ENCODE data around the gene MCM8. TPM values are rescaled to one million over a fixed set of nuclear protein-coding genes. Genes with fewer than 3 reads are reported as not detected.

Gene MCM8
- polyA plus RNA-seq, 1 donor (not counting 4 experiments of a cell fraction or from before 2014, with no cell fraction given), result 7.0 TPM

DNA sequence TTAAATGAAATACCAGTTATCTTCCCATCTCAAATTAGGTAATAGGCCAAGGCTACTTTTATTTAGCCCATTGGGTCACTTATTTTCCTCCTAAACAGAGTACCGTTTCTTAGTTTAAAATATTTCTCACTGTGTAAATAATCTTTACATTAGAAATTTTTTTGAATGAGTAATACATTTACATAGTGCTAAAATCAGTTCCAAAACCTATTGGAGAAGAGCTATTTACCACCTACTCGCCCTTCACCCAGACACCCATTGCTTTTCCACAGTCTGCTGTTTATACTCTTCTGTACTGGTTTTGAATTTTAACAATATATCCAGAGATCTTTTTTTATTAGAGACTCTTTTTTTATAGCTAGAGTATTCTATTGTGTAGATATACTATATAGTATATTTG lies 36.9 kb downstream of the MCM8 start:
- Histone ChIP-seq H3K9me3 (ENCODE audit: control insufficient read depth, low read depth, low read length) (no peaks in the 10 kb centered on the region), H3K4me1 (ENCODE audit: control insufficient read depth, extremely low read depth, insufficient read depth, low read length) (no peaks in the 10 kb centered on the region), H3K9me1 (ENCODE audit: control insufficient read depth, extremely low read depth, insufficient read depth, low read length) (no peaks in the 10 kb centered on the region), H3K9ac (ENCODE audit: control insufficient read depth, extremely low read depth, insufficient read depth, low read length) (no peak overlapping the region), H3K4me3 (ENCODE audit: control insufficient read depth in 2 of 3, extremely low read depth in 1 of 3, insufficient read depth in 2 of 3, low read depth in 1 of 3, low read length in 3 of 3) (no peak overlapping the region), H4K20me1 (ENCODE audit: control insufficient read depth, extremely low read depth, insufficient read depth, low read length) (no peaks in the 10 kb centered on the region), H3K36me3 (ENCODE audit: control insufficient read depth in 2 of 2, extremely low read depth in 1 of 2, insufficient read depth in 2 of 2, low read length in 2 of 2) (peaks cover 0 to 4% of the 10 kb centered on the region in 2 experiments), H3K27me3 (ENCODE audit: control insufficient read depth, extremely low read depth, insufficient read depth, low read length) (no peaks in the 10 kb centered on the region), H3K27ac (ENCODE audit: control insufficient read depth, insufficient read depth, low read length) (no peak overlapping the region), H2AFZ (ENCODE audit: control insufficient read depth, low read length) (no peak overlapping the region), H3K4me2 (ENCODE audit: control insufficient read depth, extremely low read depth, insufficient read depth, low read depth, low read length) (no peak overlapping the region), H3K79me2 (ENCODE audit: control insufficient read depth, insufficient read depth, low read length) (no peaks in the 10 kb centered on the region)
- no peak for DNase-seq (ENCODE audit: low read depth, low spot score)
- no peak for FAIRE-seq
- no peak for TF ChIP-seq EZH2 (IDR thresholded peaks at IDR 0.05; ENCODE audit: low read length)
- TF ChIP-seq, protein P1, sequence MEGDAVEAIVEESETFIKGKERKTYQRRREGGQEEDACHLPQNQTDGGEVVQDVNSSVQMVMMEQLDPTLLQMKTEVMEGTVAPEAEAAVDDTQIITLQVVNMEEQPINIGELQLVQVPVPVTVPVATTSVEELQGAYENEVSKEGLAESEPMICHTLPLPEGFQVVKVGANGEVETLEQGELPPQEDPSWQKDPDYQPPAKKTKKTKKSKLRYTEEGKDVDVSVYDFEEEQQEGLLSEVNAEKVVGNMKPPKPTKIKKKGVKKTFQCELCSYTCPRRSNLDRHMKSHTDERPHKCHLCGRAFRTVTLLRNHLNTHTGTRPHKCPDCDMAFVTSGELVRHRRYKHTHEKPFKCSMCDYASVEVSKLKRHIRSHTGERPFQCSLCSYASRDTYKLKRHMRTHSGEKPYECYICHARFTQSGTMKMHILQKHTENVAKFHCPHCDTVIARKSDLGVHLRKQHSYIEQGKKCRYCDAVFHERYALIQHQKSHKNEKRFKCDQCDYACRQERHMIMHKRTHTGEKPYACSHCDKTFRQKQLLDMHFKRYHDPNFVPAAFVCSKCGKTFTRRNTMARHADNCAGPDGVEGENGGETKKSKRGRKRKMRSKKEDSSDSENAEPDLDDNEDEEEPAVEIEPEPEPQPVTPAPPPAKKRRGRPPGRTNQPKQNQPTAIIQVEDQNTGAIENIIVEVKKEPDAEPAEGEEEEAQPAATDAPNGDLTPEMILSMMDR (optimal IDR thresholded peaks at IDR 0.05 in 1 of 3, IDR thresholded peaks at IDR 0.05 in 1 of 3, conservative IDR thresholded peaks at IDR 0.05 in 1 of 3; ENCODE audit: extremely low read depth in 1 of 3, insufficient read depth in 2 of 3, low read length in 3 of 3), result no peak
- dilution Hi-C loops (cut with MboI; ENCODE audit: extremely low pct_ligation_motif_present, low sequenced_read_pairs), result no loop called here

DNA sequence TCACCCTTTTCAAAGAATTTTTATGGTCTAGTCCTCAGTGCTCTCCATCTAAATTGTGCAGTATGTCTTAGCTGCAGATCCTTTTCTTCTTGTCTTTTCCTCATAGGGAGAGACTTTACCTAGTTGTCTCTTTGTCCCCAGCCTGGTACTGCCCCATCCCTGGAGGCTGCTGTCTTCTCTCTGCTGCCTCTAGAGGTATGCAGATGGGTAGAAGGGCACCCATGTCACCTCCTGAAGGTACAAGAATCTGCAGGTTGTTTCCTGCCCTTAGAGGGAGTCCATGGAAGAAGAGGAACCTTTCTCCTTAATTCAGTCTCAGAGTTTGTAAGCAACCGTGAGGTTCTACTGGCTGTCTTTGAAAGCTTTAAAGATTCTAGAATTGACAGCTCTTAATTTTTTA lies 39.1 kb downstream of the MCM8 start:
- Histone ChIP-seq H3K27ac (ENCODE audit: control insufficient read depth, insufficient read depth, low read length) (no peak overlapping the region), H3K4me2 (ENCODE audit: control insufficient read depth, extremely low read depth, insufficient read depth, low read depth, low read length) (no peak overlapping the region), H3K4me1 (ENCODE audit: control insufficient read depth, extremely low read depth, insufficient read depth, low read length) (no peaks in the 10 kb centered on the region), H3K9me3 (ENCODE audit: control insufficient read depth, low read depth, low read length) (no peaks in the 10 kb centered on the region), H3K27me3 (ENCODE audit: control insufficient read depth, extremely low read depth, insufficient read depth, low read length) (no peaks in the 10 kb centered on the region), H3K36me3 (ENCODE audit: control insufficient read depth in 2 of 2, extremely low read depth in 1 of 2, insufficient read depth in 2 of 2, low read length in 2 of 2) (peaks cover 0 to 4% of the 10 kb centered on the region in 2 experiments), H2AFZ (ENCODE audit: control insufficient read depth, low read length) (no peak overlapping the region), H3K9ac (ENCODE audit: control insufficient read depth, extremely low read depth, insufficient read depth, low read length) (no peak overlapping the region), H3K79me2 (ENCODE audit: control insufficient read depth, insufficient read depth, low read length) (no peaks in the 10 kb centered on the region), H4K20me1 (ENCODE audit: control insufficient read depth, extremely low read depth, insufficient read depth, low read length) (no peaks in the 10 kb centered on the region), H3K4me3 (ENCODE audit: control insufficient read depth in 2 of 3, extremely low read depth in 1 of 3, insufficient read depth in 2 of 3, low read depth in 1 of 3, low read length in 3 of 3) (no peak overlapping the region), H3K9me1 (ENCODE audit: control insufficient read depth, extremely low read depth, insufficient read depth, low read length) (no peaks in the 10 kb centered on the region)
- no peak for FAIRE-seq
- no peak for DNase-seq (ENCODE audit: low read depth, low spot score)
- dilution Hi-C loops (cut with MboI; ENCODE audit: extremely low pct_ligation_motif_present, low sequenced_read_pairs), result no loop called here
- TF ChIP-seq, protein P1 (optimal IDR thresholded peaks at IDR 0.05 in 1 of 3, IDR thresholded peaks at IDR 0.05 in 1 of 3, conservative IDR thresholded peaks at IDR 0.05 in 1 of 3; ENCODE audit: extremely low read depth in 1 of 3, insufficient read depth in 2 of 3, low read length in 3 of 3), result peak in 1 of 3 experiments; percentile 29
- no peak for TF ChIP-seq EZH2 (IDR thresholded peaks at IDR 0.05; ENCODE audit: low read length)
